AG04450 (cell line): ENCODE results near the gene CARS2. TPM values are rescaled to one million over a fixed set of nuclear protein-coding genes. Genes with fewer than 3 reads are reported as not detected.
A peak's percentile ranks its signal among the peaks of the same experiment; 100 is the strongest.

Experiments used
- CTCF ChIA-PET: fragments of 300-600, 350-600 bp; formaldehyde crosslinking; extraction: SDS; loops from one replicate; lab custom pipeline; 2022; ENCODE audit warnings: antibody characterized with exemption, inconsistent platforms; lab: Charles Lee
- POLR2A ChIA-PET: fragments of 350-600 bp; formaldehyde crosslinking; extraction: SDS; loops from one replicate; lab custom pipeline; 2021; ENCODE audit warnings: antibody characterized with exemption, inconsistent platforms; lab: Yijun Ruan, JAX
- DNase-seq: peaks from one replicate; pipeline ENCODE4 v3.0.0-alpha.2; 2011; ENCODE audit warnings: low read depth, low spot score
- H3K27ac ChIP-seq: one replicate; pipeline ENCODE4 v1.5.1; 2012; ENCODE audit warnings: low read depth, low read length, control low read depth
- H3K27me3 ChIP-seq: one replicate; pipeline ENCODE4 v1.6.0; 2012; ENCODE audit warnings: low read length; ENCODE audit not compliant: control insufficient read depth, insufficient read depth
- H3K4me3 ChIP-seq: 2 replicates; pipeline ENCODE4 v1.5.1; 2011; ENCODE audit warnings: mild to moderate bottlenecking, low read depth, low read length, control low read depth
- H3K9me3 ChIP-seq: 2 replicates; pipeline ENCODE4 v1.5.1; 2012; ENCODE audit warnings: low read length; ENCODE audit not compliant: control insufficient read depth, insufficient read depth
- polyA plus RNA-seq: library from polyadenylated mRNA; depleted of rRNA; stranded (reverse); fragments of >200 nt; gene quantifications from 2 replicates; pipeline ENCODE4 v1.2.3, GENCODE V29; 2011
- TF ChIP-seq, protein P1 (sequence below): IDR thresholded peaks from 2 replicates; pipeline ENCODE4 v1.5.1; 2011; ENCODE audit warnings: low read depth, low read length, control low read depth, inconsistent platforms

The CARS2 gene
- polyA plus RNA-seq, 1 experiment, result 51.5 TPM

DNA sequence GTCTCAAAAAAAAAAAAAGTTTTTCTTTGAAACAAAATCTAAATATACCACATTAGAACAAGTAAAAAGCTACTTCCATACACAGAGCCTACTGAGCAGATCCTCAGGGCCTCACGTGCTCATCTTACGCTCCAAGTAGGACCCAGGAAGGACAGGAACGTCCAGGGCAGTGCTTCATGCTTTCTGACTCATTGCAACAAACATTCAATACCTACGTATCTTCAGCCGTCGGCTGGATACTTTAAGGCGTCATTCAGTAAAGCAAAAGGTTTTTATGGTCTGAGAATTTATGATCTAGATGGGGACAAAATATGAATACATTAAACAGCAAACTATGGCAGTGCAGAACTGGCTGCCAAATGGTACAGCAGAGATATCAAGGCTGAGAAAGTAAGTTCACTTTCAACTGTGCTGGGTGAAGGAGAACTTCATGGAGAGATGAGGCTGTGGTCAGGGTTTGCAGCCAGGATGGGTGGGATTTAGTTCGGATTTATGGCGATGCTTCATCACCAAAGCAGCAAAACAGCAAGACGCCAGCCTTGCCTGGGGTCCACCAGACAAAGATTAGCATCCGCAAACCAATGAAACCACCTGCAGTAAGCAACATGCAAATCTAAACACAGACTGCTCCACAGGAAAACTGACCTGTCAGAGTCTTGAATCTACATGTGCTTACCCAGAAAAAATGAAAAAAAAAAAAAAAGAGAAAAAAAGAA is 20.5 kb downstream of the CARS2 start:
- POLR2A ChIA-PET, result no interaction called here
- CTCF ChIA-PET, result interaction anchor here (0.7 kb wide), 1 partner anchor 37 kb away, joined by 5 read pairs; no protein-coding TSS in a partner anchor
- TF ChIP-seq, protein P1, sequence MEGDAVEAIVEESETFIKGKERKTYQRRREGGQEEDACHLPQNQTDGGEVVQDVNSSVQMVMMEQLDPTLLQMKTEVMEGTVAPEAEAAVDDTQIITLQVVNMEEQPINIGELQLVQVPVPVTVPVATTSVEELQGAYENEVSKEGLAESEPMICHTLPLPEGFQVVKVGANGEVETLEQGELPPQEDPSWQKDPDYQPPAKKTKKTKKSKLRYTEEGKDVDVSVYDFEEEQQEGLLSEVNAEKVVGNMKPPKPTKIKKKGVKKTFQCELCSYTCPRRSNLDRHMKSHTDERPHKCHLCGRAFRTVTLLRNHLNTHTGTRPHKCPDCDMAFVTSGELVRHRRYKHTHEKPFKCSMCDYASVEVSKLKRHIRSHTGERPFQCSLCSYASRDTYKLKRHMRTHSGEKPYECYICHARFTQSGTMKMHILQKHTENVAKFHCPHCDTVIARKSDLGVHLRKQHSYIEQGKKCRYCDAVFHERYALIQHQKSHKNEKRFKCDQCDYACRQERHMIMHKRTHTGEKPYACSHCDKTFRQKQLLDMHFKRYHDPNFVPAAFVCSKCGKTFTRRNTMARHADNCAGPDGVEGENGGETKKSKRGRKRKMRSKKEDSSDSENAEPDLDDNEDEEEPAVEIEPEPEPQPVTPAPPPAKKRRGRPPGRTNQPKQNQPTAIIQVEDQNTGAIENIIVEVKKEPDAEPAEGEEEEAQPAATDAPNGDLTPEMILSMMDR, result no peak
- no peak overlapping the region for H3K27ac ChIP-seq
- H3K9me3 ChIP-seq, result no peaks in the 10 kb centered on the region
- H3K27me3 ChIP-seq, result no peaks in the 10 kb centered on the region
- no peak overlapping the region for H3K4me3 ChIP-seq
- no peak for DNase-seq

DNA sequence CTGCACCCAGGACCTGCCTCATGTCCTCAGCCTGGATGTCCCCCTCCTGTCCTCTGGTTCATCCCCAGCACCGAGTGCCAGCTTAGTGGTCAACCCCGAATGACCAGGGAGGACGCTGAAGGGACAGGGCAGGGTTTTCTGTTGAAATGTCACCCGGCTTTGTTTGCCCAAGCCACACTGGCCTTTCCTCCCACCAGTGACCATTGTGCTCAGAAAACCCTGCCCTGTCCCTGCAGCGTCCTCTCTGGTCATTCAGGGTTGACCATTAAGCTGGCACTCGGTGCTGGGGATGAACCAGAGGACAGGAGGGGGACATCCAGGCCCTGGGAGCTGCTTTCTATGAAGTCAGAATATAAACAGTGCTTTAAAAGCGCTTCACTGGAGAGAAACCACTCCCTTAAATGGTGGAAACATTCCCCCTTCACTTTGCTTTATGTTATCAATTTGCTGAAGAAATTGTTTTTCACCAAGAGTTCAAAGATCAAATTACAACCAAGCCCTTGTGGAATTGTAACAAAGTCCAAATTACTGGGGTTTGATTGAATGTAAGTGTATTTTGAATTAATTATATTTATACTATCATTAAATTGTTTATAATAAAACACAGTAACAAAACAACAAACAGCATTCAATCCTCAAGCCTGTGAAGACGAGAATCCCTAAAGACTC is 21.4 kb downstream of the CARS2 start:
- Histone ChIP-seq H3K27me3 (no peaks in the 10 kb centered on the region), H3K27ac (no peak overlapping the region), H3K9me3 (no peaks in the 10 kb centered on the region), H3K4me3 (no peak overlapping the region)
- ChIA-PET POLR2A (interaction anchor here (0.7 kb wide), 1 partner anchor 28 kb away, joined by 3 read pairs; no protein-coding TSS in a partner anchor), CTCF (interaction anchor here (0.6 kb wide), 1 partner anchor 43 kb away, joined by 3 read pairs; no protein-coding TSS in a partner anchor)
- TF ChIP-seq, protein P1, result no peak
- DNase-seq, result no peak

DNA sequence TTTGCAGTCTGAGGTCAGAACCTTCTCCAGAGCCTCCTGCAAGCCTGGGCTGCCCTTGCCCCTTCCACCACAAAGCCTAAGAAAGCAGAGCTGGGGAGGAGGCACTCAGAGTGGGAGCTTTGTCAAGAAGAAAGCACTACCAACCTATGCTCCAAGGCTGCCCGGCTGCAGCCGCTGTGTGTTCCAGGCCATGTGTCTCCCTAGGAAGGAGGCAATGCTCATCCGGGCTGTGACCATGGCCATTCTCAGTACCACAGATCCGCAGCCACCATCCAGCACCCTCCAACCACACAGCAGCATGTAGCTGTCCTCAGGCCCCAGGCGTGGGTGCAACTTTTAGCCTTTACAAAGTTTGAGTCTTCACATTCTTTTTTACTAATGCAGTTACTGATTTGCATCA is 22.0 kb downstream of the CARS2 start:
- TF ChIP-seq, protein P1, result no peak
- H3K9me3 ChIP-seq, result no peaks in the 10 kb centered on the region
- H3K27me3 ChIP-seq, result no peaks in the 10 kb centered on the region
- H3K27ac ChIP-seq, result no peak overlapping the region
- CTCF ChIA-PET, result interaction anchor here (0.5 to 0.6 kb wide), 2 partner anchors 42 to 67 kb away, joined by 3 read pairs; no protein-coding TSS in a partner anchor
- POLR2A ChIA-PET, result no interaction called here
- no peak for DNase-seq
- no peak overlapping the region for H3K4me3 ChIP-seq

DNA sequence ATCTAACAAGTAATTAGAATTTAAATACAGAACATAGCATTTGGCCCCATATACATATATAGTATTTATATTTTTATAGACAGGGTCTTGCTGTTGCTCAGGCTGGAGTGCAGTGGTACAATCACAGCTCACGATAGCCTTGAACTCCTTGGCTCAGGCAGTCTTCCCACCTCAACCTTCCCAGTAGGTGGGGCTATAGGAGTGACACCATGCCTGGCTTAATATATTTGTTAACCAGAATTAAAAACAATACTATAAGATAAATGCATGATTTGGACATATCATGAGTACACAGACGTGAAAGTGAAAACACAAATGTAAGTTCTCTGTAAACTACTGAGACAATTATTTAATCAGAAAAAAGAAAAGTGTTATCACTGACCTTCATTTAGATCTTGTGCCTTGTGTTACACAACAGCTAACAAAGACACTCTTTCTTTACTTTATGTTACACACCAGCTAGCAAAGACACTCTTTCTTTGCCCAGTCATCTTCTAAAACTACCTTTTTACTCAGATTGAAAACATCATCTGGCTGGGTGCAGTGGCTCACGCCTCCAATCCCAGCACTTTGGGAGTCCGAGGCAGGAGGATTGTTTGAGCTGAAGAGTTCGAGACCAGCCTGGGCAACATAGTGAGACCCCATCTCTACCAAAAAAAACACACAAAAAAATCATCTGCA is 22.6 kb downstream of the CARS2 start:
- Histone ChIP-seq H3K4me3 (no peak overlapping the region), H3K27me3 (no peaks in the 10 kb centered on the region), H3K27ac (no peak overlapping the region), H3K9me3 (no peaks in the 10 kb centered on the region)
- DNase-seq, result no peak
- CTCF ChIA-PET, result interaction anchor here (0.5 to 1.4 kb wide), 3 partner anchors 67 to 137 kb away, joined by 3 to 5 read pairs (median 3); no protein-coding TSS in a partner anchor
- POLR2A ChIA-PET, result no interaction called here
- TF ChIP-seq, protein P1, result peak; percentile 45
